Esophagus squamous epithelium (tissue), 4 donors: ENCODE results near the gene DAZAP1.

Experiments used
- CTCF ChIP-seq, 6 experiments: fragments of 450-650 bp in 4 of 6; fragments of 200-600 bp in 2 of 6; sonication (generic) in 2 of 6; IDR thresholded peaks; one replicate each; pipeline ENCODE4 v1.5.1; 2016 to 2019; ENCODE audit warnings: antibody characterized with exemption in 6 of 6, mild to moderate bottlenecking in 4 of 6, moderate library complexity in 4 of 6
- POLR2A ChIP-seq, 4 donors: fragments of 450-650 bp; IDR thresholded peaks; one replicate each; pipeline ENCODE4 v1.6.1; 2017; ENCODE audit warnings: antibody characterized with exemption in 4 of 4, mild to moderate bottlenecking in 4 of 4, moderate library complexity in 3 of 4

GRCh38 chr19:1397838-1398237 is 9.5 kb upstream of the DAZAP1 start:
- TF ChIP-seq CTCF (IDR thresholded peaks at IDR 0.05) (no peak), POLR2A (IDR thresholded peaks at IDR 0.05) (no peak)
